ENCODE results near the gene F13A1.

F13A1 gene

DNA sequence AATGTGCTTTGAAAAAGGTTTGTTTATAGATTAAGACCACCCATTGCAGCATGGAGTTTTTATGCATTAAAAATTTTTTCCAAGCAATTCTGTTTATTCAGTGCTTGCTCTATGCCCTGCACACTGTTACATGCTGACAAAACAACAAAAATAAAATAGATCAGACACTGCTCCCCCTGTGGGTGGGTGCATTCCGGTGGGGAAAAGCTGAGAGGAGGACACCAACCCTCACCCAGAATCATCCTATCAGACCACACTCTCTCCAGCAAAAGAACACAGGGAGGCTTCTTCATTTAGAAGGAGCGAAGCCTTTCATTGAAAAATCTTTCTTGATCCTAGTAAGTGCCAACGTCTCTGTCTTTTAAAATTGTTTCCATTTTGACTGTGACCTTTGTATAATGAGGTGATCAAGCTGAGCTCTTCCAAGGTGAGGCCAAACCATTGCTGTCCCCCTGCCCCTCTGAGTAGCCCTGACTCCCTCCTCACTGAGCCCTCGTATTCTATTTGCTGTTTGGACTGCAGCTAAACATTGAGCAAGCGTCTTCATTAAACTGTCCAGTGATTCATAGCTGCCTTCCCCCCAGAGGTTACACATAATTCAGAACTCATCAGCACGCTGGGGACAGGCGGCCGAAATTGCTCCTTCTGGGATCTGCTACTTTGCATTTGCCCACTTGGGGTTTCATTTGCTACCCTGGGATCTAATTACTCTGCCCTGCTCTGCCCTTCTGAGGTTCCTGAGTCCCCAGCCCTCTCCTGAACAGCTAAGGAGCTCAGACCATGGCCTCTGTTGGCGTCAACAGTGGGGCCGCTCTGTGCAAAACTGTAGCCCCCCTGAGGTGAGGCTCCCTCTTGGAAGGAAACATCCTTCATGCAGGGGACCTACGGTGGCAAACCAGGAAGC is 102.4 kb downstream of the F13A1 start:
- Histone ChIP-seq H3K27me3 (ENCODE audit: control insufficient read depth, insufficient read depth, low read length) (no peaks in the 10 kb centered on the region), H3K4me1 (ENCODE audit: control insufficient read depth, low read depth, low read length) (no peaks in the 10 kb centered on the region), H3K27ac (ENCODE audit: low read length) (no peak overlapping the region), H3K9ac (ENCODE audit: low read length) (no peak overlapping the region), H3K9me3 (ENCODE audit: control insufficient read depth, low read depth, low read length) (no peaks in the 10 kb centered on the region), H3K36me3 (ENCODE audit: control insufficient read depth, low read depth, low read length) (no peaks in the 10 kb centered on the region), H3K4me3 (ENCODE audit: low read length) (no peak overlapping the region)

DNA sequence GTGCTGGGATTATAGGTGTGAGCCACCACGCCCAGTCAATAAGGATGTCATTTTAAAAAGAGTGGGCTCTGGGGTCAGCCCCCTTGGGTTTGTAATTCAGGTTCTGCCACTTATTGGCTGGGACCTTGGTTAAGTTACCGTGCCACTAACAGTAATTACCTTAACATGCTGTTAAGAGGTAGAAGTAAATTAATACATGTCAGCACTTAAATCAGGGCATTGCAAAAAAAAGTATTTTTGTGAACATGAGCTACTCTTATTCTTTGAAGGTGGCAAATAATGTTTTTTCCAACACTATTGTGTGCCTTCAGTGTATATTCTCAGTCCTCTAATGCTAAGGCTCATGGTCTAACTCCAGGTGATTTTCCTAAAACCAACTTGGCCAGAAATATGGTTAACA is 109.5 kb downstream of the F13A1 start:
- H3K9me3 ChIP-seq (ENCODE audit: control insufficient read depth, low read depth, low read length): peaks cover 5% of the 10 kb centered on the region
- H3K4me3 ChIP-seq (ENCODE audit: low read length): no peak overlapping the region
- no peaks in the 10 kb centered on the region for H3K27me3 ChIP-seq (ENCODE audit: control insufficient read depth, insufficient read depth, low read length)
- no peaks in the 10 kb centered on the region for H3K4me1 ChIP-seq (ENCODE audit: control insufficient read depth, low read depth, low read length)
- no peak overlapping the region for H3K27ac ChIP-seq (ENCODE audit: low read length)
- no peaks in the 10 kb centered on the region for H3K36me3 ChIP-seq (ENCODE audit: control insufficient read depth, low read depth, low read length)
- no peak overlapping the region for H3K9ac ChIP-seq (ENCODE audit: low read length)

DNA sequence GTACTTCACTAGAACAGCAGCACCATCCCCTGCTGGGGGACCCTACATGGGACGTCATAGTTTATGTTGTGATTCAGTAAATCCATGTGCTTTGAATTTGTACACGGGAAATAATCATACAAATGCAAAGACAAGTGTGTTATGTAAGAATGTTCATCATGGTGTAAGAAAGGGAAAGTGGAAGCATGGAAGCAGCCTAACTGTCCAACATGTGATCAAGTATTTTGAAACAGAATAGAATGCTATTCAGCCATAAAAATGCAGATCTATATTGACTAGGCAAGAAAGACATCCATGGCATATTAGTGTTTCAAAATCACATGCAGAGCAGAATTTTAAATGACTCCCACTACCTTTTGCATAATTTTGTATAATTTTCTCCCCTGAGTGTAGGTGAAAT is 117.6 kb downstream of the F13A1 start:
- no peaks in the 10 kb centered on the region for H3K4me1 ChIP-seq (ENCODE audit: control insufficient read depth, low read depth, low read length)
- no peak overlapping the region for H3K9ac ChIP-seq (ENCODE audit: low read length)
- no peak overlapping the region for H3K27ac ChIP-seq (ENCODE audit: low read length)
- no peak overlapping the region for H3K4me3 ChIP-seq (ENCODE audit: low read length)
- no peaks in the 10 kb centered on the region for H3K27me3 ChIP-seq (ENCODE audit: control insufficient read depth, insufficient read depth, low read length)
- no peaks in the 10 kb centered on the region for H3K9me3 ChIP-seq (ENCODE audit: control insufficient read depth, low read depth, low read length)
- H3K36me3 ChIP-seq (ENCODE audit: control insufficient read depth, low read depth, low read length): no peaks in the 10 kb centered on the region

DNA sequence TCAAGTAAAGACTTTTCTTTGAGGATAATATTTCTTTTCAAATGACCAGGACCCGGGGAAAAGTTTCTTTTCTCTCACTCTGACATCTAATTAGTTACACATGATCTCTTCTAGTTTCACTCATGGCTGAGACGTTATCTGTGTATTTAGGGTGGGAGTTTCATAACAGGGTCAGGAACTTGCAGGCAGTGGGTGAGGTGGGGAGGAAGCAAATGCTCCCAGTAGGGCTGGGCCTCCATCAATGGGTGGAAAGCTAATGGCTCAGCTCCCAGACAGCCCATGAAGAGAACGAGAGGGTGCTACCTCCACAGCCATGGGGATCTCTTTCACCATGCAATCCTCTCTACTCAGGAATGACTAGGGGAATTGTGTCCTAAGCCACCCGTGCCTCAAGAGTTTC is 119.3 kb downstream of the F13A1 start:
- H3K9me3 ChIP-seq (ENCODE audit: control insufficient read depth, low read depth, low read length): no peaks in the 10 kb centered on the region
- H3K27me3 ChIP-seq (ENCODE audit: control insufficient read depth, insufficient read depth, low read length): no peaks in the 10 kb centered on the region
- no peak overlapping the region for H3K9ac ChIP-seq (ENCODE audit: low read length)

DNA sequence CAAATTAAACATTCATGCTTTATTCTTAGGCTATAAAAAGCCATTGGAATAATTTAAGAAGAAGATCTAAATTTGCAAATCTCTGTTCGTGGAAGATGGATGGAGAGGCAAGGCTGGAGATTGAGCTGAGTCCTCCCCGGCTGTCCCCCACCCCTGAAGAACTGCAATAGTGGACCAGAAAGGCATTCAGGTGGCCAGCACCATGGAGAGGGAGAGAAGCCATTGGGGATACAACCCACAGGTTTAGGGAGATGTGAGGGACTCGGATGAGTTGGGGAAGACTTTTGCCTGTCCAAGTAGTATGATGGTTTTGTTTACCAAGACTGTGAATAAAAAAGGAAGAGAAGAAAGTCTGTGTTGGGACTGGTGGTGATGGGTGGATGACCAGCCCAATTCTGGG is 120.8 kb downstream of the F13A1 start:
- no peak overlapping the region for H3K4me3 ChIP-seq (ENCODE audit: low read length)
- no peaks in the 10 kb centered on the region for H3K4me1 ChIP-seq (ENCODE audit: control insufficient read depth, low read depth, low read length)
- H3K27ac ChIP-seq (ENCODE audit: low read length): no peak overlapping the region
- H3K27me3 ChIP-seq (ENCODE audit: control insufficient read depth, insufficient read depth, low read length): no peaks in the 10 kb centered on the region
- no peak overlapping the region for H3K9ac ChIP-seq (ENCODE audit: low read length)
- no peaks in the 10 kb centered on the region for H3K36me3 ChIP-seq (ENCODE audit: control insufficient read depth, low read depth, low read length)
- no peaks in the 10 kb centered on the region for H3K9me3 ChIP-seq (ENCODE audit: control insufficient read depth, low read depth, low read length)

More for the DNA sequence above, 119.3 kb downstream of the F13A1 start:
- Histone ChIP-seq H3K4me1 (ENCODE audit: control insufficient read depth, low read depth, low read length) (no peaks in the 10 kb centered on the region), H3K36me3 (ENCODE audit: control insufficient read depth, low read depth, low read length) (no peaks in the 10 kb centered on the region), H3K4me3 (ENCODE audit: low read length) (no peak overlapping the region), H3K27ac (ENCODE audit: low read length) (no peak overlapping the region)

- H3K36me3 ChIP-seq (ENCODE audit: control insufficient read depth, low read depth, low read length): no peaks in the 10 kb centered on the region
- no peaks in the 10 kb centered on the region for H3K9me3 ChIP-seq (ENCODE audit: control insufficient read depth, low read depth, low read length)
- H3K4me1 ChIP-seq (ENCODE audit: control insufficient read depth, low read depth, low read length): no peaks in the 10 kb centered on the region
- no peak overlapping the region for H3K27ac ChIP-seq (ENCODE audit: low read length)
- H3K27me3 ChIP-seq (ENCODE audit: control insufficient read depth, insufficient read depth, low read length): no peaks in the 10 kb centered on the region
- no peak overlapping the region for H3K4me3 ChIP-seq (ENCODE audit: low read length)
- no peak overlapping the region for H3K9ac ChIP-seq (ENCODE audit: low read length)
Observed at GRCh38 chr6:6196762-6197161, 123.7 kb downstream of the F13A1 start.

DNA sequence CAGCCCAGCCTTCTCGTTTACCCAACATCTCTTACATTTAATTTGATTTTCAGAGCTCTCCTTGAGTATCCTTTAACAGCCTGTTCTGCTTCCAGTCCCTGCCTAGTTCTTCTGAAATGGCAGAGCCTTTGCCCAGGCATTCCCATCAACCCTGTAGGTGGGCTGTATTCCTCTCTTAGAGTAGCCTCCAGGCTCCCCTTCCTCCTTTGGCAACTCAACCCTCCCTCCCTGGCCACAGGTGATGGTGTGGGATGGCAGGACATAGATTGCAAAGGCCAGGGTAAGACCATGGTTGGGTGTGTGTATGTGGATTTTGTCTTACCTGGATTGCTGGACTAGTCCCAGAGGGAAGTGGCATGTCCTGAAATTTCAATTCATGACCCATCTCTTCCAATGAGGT is 125.4 kb downstream of the F13A1 start:
- Histone ChIP-seq H3K9me3 (ENCODE audit: control insufficient read depth, low read depth, low read length) (no peaks in the 10 kb centered on the region), H3K27me3 (ENCODE audit: control insufficient read depth, insufficient read depth, low read length) (no peaks in the 10 kb centered on the region), H3K9ac (ENCODE audit: low read length) (no peak overlapping the region), H3K36me3 (ENCODE audit: control insufficient read depth, low read depth, low read length) (no peaks in the 10 kb centered on the region), H3K27ac (ENCODE audit: low read length) (no peak overlapping the region), H3K4me3 (ENCODE audit: low read length) (no peak overlapping the region), H3K4me1 (ENCODE audit: control insufficient read depth, low read depth, low read length) (no peaks in the 10 kb centered on the region)

GRCh38 chr6:6193221-6193745 is 127.2 kb downstream of the F13A1 start:
- Histone ChIP-seq H3K27me3 (ENCODE audit: control insufficient read depth, insufficient read depth, low read length) (no peaks in the 10 kb centered on the region), H3K9me3 (ENCODE audit: control insufficient read depth, low read depth, low read length) (no peaks in the 10 kb centered on the region), H3K4me3 (ENCODE audit: low read length) (no peak overlapping the region), H3K4me1 (ENCODE audit: control insufficient read depth, low read depth, low read length) (no peaks in the 10 kb centered on the region), H3K27ac (ENCODE audit: low read length) (no peak overlapping the region), H3K36me3 (ENCODE audit: control insufficient read depth, low read depth, low read length) (no peaks in the 10 kb centered on the region), H3K9ac (ENCODE audit: low read length) (no peak overlapping the region)

GRCh38 chr6:6191909-6192308 is 128.6 kb downstream of the F13A1 start:
- no peak overlapping the region for H3K4me3 ChIP-seq (ENCODE audit: low read length)
- H3K27ac ChIP-seq (ENCODE audit: low read length): no peak overlapping the region
- no peaks in the 10 kb centered on the region for H3K27me3 ChIP-seq (ENCODE audit: control insufficient read depth, insufficient read depth, low read length)
- H3K9me3 ChIP-seq (ENCODE audit: control insufficient read depth, low read depth, low read length): no peaks in the 10 kb centered on the region
- no peak overlapping the region for H3K9ac ChIP-seq (ENCODE audit: low read length)
- H3K4me1 ChIP-seq (ENCODE audit: control insufficient read depth, low read depth, low read length): no peaks in the 10 kb centered on the region
- no peaks in the 10 kb centered on the region for H3K36me3 ChIP-seq (ENCODE audit: control insufficient read depth, low read depth, low read length)

DNA sequence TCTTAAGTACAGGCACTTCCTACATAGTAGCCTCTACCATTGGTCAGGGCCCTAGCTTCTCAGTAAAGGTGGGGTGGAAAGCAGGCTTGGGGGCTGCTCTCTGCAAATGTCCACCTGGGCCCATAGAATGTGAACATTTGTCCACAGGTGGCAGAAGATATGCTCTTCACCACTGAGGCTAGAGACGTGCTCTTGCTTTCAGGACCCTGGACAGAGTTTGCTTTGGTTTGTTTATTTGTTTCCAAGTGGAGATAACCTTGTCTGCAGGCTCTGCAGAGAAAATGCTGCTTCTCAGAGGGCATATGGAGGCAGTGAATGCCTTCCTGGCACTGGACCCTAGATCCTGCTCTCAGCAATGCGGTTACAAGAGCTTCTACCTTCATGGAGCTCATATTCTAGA is 129.0 kb downstream of the F13A1 start:
- H3K36me3 ChIP-seq (ENCODE audit: control insufficient read depth, low read depth, low read length): no peaks in the 10 kb centered on the region
- no peaks in the 10 kb centered on the region for H3K27me3 ChIP-seq (ENCODE audit: control insufficient read depth, insufficient read depth, low read length)
- no peak overlapping the region for H3K27ac ChIP-seq (ENCODE audit: low read length)
- H3K9me3 ChIP-seq (ENCODE audit: control insufficient read depth, low read depth, low read length): no peaks in the 10 kb centered on the region
- no peaks in the 10 kb centered on the region for H3K4me1 ChIP-seq (ENCODE audit: control insufficient read depth, low read depth, low read length)
- no peak overlapping the region for H3K4me3 ChIP-seq (ENCODE audit: low read length)
- H3K9ac ChIP-seq (ENCODE audit: low read length): no peak overlapping the region

GRCh38 chr6:6180684-6181083 is 139.8 kb downstream of the F13A1 start:
- H3K4me3 ChIP-seq (ENCODE audit: low read length): no peak overlapping the region
- no peaks in the 10 kb centered on the region for H3K4me1 ChIP-seq (ENCODE audit: control insufficient read depth, low read depth, low read length)
- no peak overlapping the region for H3K27ac ChIP-seq (ENCODE audit: low read length)
- no peaks in the 10 kb centered on the region for H3K9me3 ChIP-seq (ENCODE audit: control insufficient read depth, low read depth, low read length)
- no peaks in the 10 kb centered on the region for H3K36me3 ChIP-seq (ENCODE audit: control insufficient read depth, low read depth, low read length)
- no peak overlapping the region for H3K9ac ChIP-seq (ENCODE audit: low read length)
- no peaks in the 10 kb centered on the region for H3K27me3 ChIP-seq (ENCODE audit: control insufficient read depth, insufficient read depth, low read length)

All from iPS-18a (cell line).